Ovary (tissue), 9 donors: Measurements from ENCODE around the gene MPP1. TPM values are rescaled to one million over a fixed set of nuclear protein-coding genes. Genes with fewer than 3 reads are reported as not detected.

Experiments used
- DNase-seq, 5 donors: peaks; one replicate each; pipeline ENCODE4 v3.0.0-alpha.2; 2019 to 2020
- H3K27ac ChIP-seq, 2 donors: fragments of 200-600 bp; one replicate each; pipeline versions ENCODE4 v1.5.1 to v1.8.0; 2019 to 2022
- H3K27me3 ChIP-seq: fragments of 200-600 bp; one replicate; pipeline ENCODE4 v1.8.0; 2022
- H3K36me3 ChIP-seq: fragments of 200-600 bp; sonication (generic); one replicate; pipeline ENCODE4 v1.5.1; 2019
- H3K4me1 ChIP-seq: one replicate; pipeline ENCODE4 v1.8.1; 2013; ENCODE audit warnings: mild to moderate bottlenecking, moderate library complexity; ENCODE audit not compliant: insufficient read depth
- H3K4me3 ChIP-seq: fragments of 200-600 bp; sonication (generic); one replicate; pipeline ENCODE4 v1.5.1; 2017
- H3K9me3 ChIP-seq, 2 donors: fragments of 200-600 bp in 1 of 2; sonication (generic) in 1 of 2; one replicate each; pipeline versions ENCODE4 v1.5.1 to v1.8.1; 2013 to 2019; ENCODE audit warnings: mild to moderate bottlenecking in 1 of 2, moderate library complexity in 1 of 2
- EP300 ChIP-seq: sonication (generic); formaldehyde crosslinking; IDR thresholded peaks from one replicate; pipeline ENCODE4 v1.6.1; 2017; ENCODE audit warnings: antibody characterized with exemption
- POLR2A ChIP-seq: fragments of 450-650 bp; IDR thresholded peaks from one replicate; pipeline ENCODE4 v1.6.1; 2017; ENCODE audit warnings: antibody characterized with exemption, mild to moderate bottlenecking, moderate library complexity
- WGBS, 3 donors: extraction: QIAGEN DNeasy Blood & Tissue Kit in 1 of 3; methylation state at CpG; one replicate each; pipeline versions ENCODE4 v1.1.5 to v1.1.7; 2013 to 2017; 5-methylcytosine and 5-hydroxymethylcytosine counted together
- intact Hi-C, 4 donors: fragments of 100-400 bp; cut with DNase I; formaldehyde crosslinking; loops; one replicate each; pipeline versions ENCODE4 v1.11.0 to v1.15.1; 2022 to 2023
- polyA plus RNA-seq, 2 donors: library from polyadenylated mRNA; stranded (reverse); fragments of 200-250 nt in 1 of 2; fragments of 350-450 nt in 1 of 2; fragmentation: Illumina TruSeq in 1 of 2; extraction: RNeasy Lipid Tissue Mini Kit (QIAGEN cat#74804) in 1 of 2; gene quantifications; one replicate each; pipeline ENCODE4 v1.2.3, GENCODE V29; 2013 to 2014
- small RNA-seq: library from RNA; depleted of rRNA; stranded (forward); fragments of <200 nt; gene quantifications from one replicate; pipeline ENCODE3, GENCODE V24; 2016
- total RNA-seq, 7 donors: library from RNA; depleted of rRNA in 2 of 7; stranded (reverse); fragments of >200 nt in 2 of 7; fragmentation: NEBNext Ultra II Directional in 3 of 7; extraction: Animal tissue kit (Norgen Biotek cat#: 25700) in 3 of 7; gene quantifications; one replicate each; pipeline versions ENCODE4 v1.1.0 to v1.2.4, GENCODE V29; 2016 to 2023
- TF ChIP-seq, protein P1 (sequence below), 3 donors: fragments of 450-650 bp in 2 of 3; fragments of 200-600 bp in 1 of 3; IDR thresholded peaks; one replicate each; pipeline versions ENCODE4 v1.5.1 to v1.8.0; 2016 to 2022; ENCODE audit warnings: antibody characterized with exemption in 3 of 3, mild to moderate bottlenecking in 1 of 3
- donor health status: DM: no; HTN: no; CAD: no; lungs with moderate emphysema.
- donor health status: DM: no; HTN: no; CAD: no.
- donor health status: Bipolar disorder and iron deficiency.
- donor health status: DM: yes; HTN: yes; CAD: no.
- donor health status: DM: no; HTN: no; CAD: no.
- donor health status: DM: yes; HTN: yes; CAD: no.

Gene MPP1
- total and polyA plus RNA-seq, 9 donors: 9.2 to 46.9 (median 16.2) TPM

DNA sequence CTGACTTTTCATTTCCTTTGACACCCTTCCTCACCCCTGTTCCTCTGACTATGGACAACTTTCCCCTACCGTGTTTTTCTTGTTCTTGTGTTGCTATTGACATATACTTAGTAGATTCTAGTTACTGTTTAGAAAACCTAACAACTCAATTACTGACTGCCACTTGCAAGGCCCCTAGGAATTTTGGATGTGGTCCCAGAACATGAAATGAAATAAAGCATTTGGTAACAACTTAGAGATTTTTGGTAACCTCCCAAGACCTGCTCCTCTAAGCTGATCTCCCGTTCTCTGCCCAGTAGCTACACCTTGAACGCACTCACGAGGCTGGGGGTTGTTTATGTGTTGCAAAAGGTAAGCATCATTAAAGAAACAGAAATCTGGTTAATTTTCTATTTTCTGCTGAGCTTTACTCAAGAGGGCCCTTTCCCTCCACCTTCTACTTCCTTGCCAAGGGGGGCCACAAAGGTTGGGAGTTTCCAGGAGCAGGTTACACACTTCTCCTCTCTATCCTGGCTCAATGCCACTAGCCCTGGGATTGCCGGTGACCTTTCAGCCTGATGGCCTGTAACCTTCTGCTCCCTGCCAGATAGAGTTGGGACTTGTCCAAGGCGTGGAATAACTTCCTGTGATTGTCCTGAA lies 74.9 kb downstream of the MPP1 start:
- no peak overlapping the region for H3K4me3 ChIP-seq
- peaks cover 4% of the 10 kb centered on the region for H3K4me1 ChIP-seq
- H3K9me3 ChIP-seq: no peaks in the 10 kb centered on the region
- TF ChIP-seq POLR2A (no peak), EP300 (no peak)
- TF ChIP-seq, protein P1, sequence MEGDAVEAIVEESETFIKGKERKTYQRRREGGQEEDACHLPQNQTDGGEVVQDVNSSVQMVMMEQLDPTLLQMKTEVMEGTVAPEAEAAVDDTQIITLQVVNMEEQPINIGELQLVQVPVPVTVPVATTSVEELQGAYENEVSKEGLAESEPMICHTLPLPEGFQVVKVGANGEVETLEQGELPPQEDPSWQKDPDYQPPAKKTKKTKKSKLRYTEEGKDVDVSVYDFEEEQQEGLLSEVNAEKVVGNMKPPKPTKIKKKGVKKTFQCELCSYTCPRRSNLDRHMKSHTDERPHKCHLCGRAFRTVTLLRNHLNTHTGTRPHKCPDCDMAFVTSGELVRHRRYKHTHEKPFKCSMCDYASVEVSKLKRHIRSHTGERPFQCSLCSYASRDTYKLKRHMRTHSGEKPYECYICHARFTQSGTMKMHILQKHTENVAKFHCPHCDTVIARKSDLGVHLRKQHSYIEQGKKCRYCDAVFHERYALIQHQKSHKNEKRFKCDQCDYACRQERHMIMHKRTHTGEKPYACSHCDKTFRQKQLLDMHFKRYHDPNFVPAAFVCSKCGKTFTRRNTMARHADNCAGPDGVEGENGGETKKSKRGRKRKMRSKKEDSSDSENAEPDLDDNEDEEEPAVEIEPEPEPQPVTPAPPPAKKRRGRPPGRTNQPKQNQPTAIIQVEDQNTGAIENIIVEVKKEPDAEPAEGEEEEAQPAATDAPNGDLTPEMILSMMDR (IDR thresholded peaks at IDR 0.05): no peak
- intact Hi-C loops: no loop called here
- peak in 3 of 5 donors; percentile 22 to 48 (median 42) for DNase-seq
- no peaks in the 10 kb centered on the region for H3K36me3 ChIP-seq
- WGBS, 3 donors: 34 to 40% (median 40%) methylated on average over 6 of the region's 6 CpGs
- no peak overlapping the region for H3K27ac ChIP-seq
- no peaks in the 10 kb centered on the region for H3K27me3 ChIP-seq

DNA sequence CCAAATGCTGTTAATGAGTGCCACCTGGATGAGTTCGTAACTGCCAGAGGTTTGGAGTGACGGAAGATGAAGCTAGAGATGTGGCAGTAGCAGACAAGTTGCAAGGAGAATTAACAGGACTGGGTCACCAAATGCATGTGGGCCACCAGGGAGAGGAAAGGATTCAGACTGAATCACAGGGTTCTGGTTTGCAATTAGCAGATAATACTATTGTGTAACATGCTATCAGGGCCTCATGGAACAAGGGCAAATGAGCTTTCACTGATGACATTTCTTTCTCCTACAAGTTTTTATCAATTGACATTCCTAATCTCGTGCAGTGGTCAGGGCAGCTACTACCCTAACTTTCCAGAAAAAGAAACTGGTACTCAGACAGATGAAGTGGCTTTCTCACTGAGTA lies 75.8 kb downstream of the MPP1 start:
- DNase-seq: no peak
- H3K36me3 ChIP-seq: no peaks in the 10 kb centered on the region
- 59 to 71% (median 63%) methylated on average over 3 of the region's 3 CpGs for WGBS, 3 donors
- peaks cover 4% of the 10 kb centered on the region for H3K4me1 ChIP-seq
- H3K27me3 ChIP-seq: no peaks in the 10 kb centered on the region
- intact Hi-C loops: no loop called here
- no peak overlapping the region for H3K27ac ChIP-seq
- no peak for TF ChIP-seq POLR2A
- TF ChIP-seq EP300: no peak
- TF ChIP-seq, protein P1 (IDR thresholded peaks at IDR 0.05): no peak
- no peaks in the 10 kb centered on the region for H3K9me3 ChIP-seq
- H3K4me3 ChIP-seq: no peak overlapping the region

Small RNAs within 50 kb of the gene (small RNA-seq; reads per million reads assigned to genes)
- gene SNORA36A: not detected

Other genes with a start within 250 kb of the MPP1 start
- under 1 TPM in 1 of 7 donors, not detected in 6; 0.35 TPM for gene CTAG1A, start 220.4 kb downstream of the MPP1 start, total RNA-seq
- under 1 TPM in 1 of 2 donors, not detected in 1; 0.12 TPM for gene CTAG1A, start 220.4 kb downstream of the MPP1 start, polyA plus RNA-seq
- gene CTAG1B, start 186.2 kb downstream of the MPP1 start, total RNA-seq: not detected
- gene CTAG1B, start 186.2 kb downstream of the MPP1 start, polyA plus RNA-seq: under 1 TPM in 1 of 2 donors, not detected in 1; 0.15 TPM
- gene CTAG2, start 151.9 kb downstream of the MPP1 start, total RNA-seq: 1 to 10 TPM in 1 of 7 donors, not detected in 6; 4.2 TPM
- gene CTAG2, start 151.9 kb downstream of the MPP1 start, polyA plus RNA-seq: 1 to 10 TPM; 1.0 to 6.8 TPM
- 1 to 10 TPM in 5 of 7 donors, under 1 TPM in 2; 0.68 to 2.7 (median 1.1) TPM for gene GAB3, start 54.4 kb downstream of the MPP1 start, total RNA-seq
- 1 to 10 TPM in 1 of 2 donors, under 1 TPM in 1; 0.96 to 4.0 TPM for gene GAB3, start 54.4 kb downstream of the MPP1 start, polyA plus RNA-seq
- gene DKC1, start 42.6 kb downstream of the MPP1 start, total RNA-seq: 10 to 100 TPM; 17.0 to 51.8 (median 34.4) TPM
- 10 to 100 TPM; 25.9 to 60.6 TPM for gene DKC1, start 42.6 kb downstream of the MPP1 start, polyA plus RNA-seq
- not detected for gene SMIM9, start 29.2 kb upstream of the MPP1 start, total RNA-seq
- gene SMIM9, start 29.2 kb upstream of the MPP1 start, polyA plus RNA-seq: not detected
- 10 to 100 TPM in 4 of 7 donors, 1 to 10 TPM in 3; 2.4 to 24.2 (median 14.9) TPM for gene F8A1, start 80.9 kb upstream of the MPP1 start, total RNA-seq
- 10 to 100 TPM; 10.7 to 33.0 TPM for gene F8A1, start 80.9 kb upstream of the MPP1 start, polyA plus RNA-seq
- 10 to 100 TPM; 15.5 to 77.5 (median 23.9) TPM for gene F8, start 217.2 kb upstream of the MPP1 start, total RNA-seq
- 10 to 100 TPM; 15.3 to 18.9 TPM for gene F8, start 217.2 kb upstream of the MPP1 start, polyA plus RNA-seq
- 100 to 1,000 TPM; 133 to 179 (median 144) TPM for gene FUNDC2, start 221.4 kb upstream of the MPP1 start, total RNA-seq
- gene FUNDC2, start 221.4 kb upstream of the MPP1 start, polyA plus RNA-seq: 100 to 1,000 TPM; 149 to 257 TPM